Jurkat, Clone E6-1 (cell line): Measurements from ENCODE around the gene NHSL2.
"Not testable (repeated sequence)": the region's sequence is repeated elsewhere in the genome, so short reads cannot be mapped to it uniquely, and the experiment has no call there.

ENCODE experiments used
- DNase-seq: peaks from one replicate; pipeline ENCODE4 v3.0.0-alpha.2; 2011; ENCODE audit warnings: low read depth, low spot score
- H3K4me3 ChIP-seq: 2 replicates; pipeline ENCODE4 v1.5.1; 2011; ENCODE audit warnings: mild to moderate bottlenecking, low read length, control low read depth, moderate library complexity

The NHSL2 gene

GRCh38 chrX:72052415-72053090 lies 141.9 kb downstream of the NHSL2 start:
- H3K4me3 ChIP-seq = no peak overlapping the region
- no peak for DNase-seq

DNA sequence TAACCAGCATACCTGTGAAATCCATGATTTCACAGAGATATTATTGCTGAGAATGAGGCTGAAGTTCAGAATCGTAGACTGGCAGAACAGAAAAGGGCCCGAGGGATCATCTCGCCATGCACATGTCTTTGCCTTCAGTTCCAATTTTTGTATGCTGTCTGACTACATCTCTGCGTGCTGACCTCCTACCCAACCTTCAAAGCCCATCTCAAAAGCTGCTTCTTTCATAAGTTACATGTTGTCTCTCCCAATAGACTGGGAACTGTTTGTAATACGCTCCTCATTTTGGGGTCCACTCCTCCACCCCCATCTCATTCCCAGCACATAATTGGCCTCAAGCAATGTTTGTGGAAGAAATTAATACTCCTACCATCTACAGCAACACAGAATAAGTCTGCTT lies 142.9 kb downstream of the NHSL2 start:
- H3K4me3 ChIP-seq = no peak overlapping the region
- no peak for DNase-seq

DNA sequence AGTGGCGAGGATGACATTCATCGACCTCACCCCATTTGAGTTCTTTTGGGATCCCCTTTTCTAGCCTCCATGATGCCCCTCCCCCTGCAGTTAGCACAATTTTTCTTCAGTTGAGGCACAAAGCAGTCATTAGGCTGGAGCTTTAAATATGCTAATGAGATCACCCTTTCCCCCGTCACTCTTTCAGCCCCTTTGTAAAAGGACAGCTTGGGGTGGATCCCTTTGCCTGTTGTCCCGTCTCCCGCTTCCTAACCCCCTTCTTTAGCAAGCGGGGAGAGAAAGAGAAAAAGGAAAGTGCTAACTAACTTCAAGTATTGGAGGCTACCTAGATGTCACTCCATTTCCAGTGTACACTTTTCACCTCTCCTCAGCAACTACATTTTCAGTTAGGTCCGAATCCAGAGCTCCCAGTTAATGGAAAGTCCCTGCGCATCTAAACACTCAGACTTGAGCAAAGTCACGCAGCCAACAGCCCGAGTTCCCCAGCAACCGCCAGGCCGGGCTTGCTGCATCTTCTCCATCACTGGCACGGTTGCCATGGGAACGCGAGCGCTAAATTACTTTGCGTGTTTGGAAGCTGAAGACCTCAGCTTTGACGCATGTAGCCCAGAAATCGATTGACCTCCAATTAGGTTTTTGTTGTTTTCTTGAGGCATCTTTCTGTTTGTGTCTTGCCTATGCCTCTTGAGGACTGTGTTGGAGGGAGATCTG lies 144.3 kb downstream of the NHSL2 start:
- no peak overlapping the region for H3K4me3 ChIP-seq
- no peak for DNase-seq

DNA sequence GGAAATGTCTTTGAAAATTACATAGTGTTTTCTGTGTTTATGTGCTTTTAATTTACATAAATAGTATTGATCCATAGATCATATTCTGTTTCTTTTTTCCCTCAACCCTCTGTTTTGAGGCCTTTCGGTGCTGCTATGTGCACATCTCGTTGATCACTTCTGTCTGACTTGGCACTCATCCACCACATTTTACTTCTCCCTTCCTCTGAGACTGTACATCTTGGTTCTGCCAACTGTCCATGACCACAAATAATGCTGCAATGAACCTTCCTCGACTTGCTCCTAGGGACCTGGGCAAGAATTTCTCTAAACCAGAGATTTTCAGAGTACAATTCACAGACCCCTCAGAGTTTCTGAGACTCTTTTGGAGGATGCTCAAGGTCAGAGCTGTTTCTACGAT lies 146.7 kb downstream of the NHSL2 start:
- H3K4me3 ChIP-seq = no peak overlapping the region
- no peak for DNase-seq

DNA sequence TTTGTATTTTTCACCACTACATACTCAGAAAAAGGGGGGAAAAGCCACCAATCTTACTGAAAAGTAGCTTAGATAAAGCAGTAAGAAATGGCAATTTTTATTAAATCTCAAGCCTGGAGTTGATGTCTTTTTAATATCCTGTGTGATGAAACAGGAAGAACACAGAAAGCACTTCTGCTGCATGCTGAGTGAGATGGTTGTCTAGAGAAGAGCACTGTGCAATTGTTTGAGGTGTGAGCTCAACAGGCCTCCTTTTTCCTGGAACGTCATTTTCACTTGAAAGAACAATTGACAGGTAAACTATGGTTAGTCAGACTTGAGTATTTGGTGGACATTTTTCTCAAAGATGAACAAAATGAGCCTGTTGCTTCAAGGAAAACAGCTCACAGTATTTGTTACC lies 147.2 kb downstream of the NHSL2 start:
- H3K4me3 ChIP-seq = no peak overlapping the region
- DNase-seq = no peak

- not testable (repeated sequence) for H3K4me3 ChIP-seq, DNase-seq
Measured at GRCh38 chrX:72058346-72058745, 147.7 kb downstream of the NHSL2 start.

DNA sequence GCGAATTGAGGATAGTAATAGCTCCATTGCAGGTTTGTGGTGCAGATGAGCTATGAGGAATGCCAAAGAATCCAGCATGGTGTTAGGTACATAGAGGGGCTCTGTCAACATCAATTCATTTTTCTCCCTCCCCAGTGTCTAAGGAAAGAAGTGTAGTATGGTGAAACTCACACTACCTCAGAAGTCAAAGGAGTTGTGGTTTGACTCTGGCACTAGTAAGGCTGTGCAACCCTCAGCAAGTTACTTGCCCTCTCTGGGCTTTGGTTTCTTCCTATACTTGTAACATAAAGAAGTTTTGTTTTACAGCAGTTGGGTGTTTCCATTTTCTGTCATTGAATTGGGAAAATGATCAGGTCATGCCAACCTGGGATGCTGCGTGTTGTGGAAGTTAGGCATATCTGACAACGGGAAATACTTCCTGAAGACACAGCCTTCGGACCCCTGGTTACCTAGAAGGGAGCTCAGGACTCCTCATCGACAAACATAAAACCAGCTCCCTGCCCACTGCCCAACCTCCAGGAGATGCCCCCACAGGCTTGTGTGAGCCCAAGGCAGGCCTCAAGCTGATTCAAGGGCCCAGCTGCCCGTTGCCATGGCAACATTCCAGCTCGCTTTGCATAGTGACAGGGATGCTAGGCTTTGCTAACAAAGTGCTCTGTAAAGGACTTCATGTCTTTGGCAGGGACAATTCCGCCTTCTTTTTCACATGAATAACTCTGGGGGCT lies 149.7 kb downstream of the NHSL2 start:
- no peak overlapping the region for H3K4me3 ChIP-seq
- no peak for DNase-seq

GRCh38 chrX:72060921-72061490 lies 150.4 kb downstream of the NHSL2 start:
- DNase-seq = no peak

DNA sequence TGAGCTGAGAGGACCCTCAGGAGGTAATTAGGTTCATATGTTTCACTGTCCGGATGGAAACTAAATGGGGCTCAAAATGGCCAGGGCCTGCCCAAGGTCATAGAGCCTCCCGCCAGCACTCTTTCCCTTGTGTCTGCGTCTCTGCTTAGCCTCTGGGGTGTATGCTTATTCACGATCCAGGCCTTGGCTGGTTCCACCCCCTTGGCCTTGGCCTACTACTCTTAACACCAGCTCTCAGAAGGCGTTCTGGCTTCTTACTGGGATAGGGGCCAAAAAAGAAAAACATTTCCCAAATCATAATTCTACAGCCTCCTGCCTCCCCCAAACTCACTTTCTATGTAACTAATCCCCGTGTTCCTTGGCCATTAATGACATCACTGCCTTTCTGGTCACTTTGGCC lies 152.3 kb downstream of the NHSL2 start:
- no peak for DNase-seq
- no peak overlapping the region for H3K4me3 ChIP-seq

More at GRCh38 chrX:72060921-72061490, 150.4 kb downstream of the NHSL2 start:
- H3K4me3 ChIP-seq = no peak overlapping the region

DNA sequence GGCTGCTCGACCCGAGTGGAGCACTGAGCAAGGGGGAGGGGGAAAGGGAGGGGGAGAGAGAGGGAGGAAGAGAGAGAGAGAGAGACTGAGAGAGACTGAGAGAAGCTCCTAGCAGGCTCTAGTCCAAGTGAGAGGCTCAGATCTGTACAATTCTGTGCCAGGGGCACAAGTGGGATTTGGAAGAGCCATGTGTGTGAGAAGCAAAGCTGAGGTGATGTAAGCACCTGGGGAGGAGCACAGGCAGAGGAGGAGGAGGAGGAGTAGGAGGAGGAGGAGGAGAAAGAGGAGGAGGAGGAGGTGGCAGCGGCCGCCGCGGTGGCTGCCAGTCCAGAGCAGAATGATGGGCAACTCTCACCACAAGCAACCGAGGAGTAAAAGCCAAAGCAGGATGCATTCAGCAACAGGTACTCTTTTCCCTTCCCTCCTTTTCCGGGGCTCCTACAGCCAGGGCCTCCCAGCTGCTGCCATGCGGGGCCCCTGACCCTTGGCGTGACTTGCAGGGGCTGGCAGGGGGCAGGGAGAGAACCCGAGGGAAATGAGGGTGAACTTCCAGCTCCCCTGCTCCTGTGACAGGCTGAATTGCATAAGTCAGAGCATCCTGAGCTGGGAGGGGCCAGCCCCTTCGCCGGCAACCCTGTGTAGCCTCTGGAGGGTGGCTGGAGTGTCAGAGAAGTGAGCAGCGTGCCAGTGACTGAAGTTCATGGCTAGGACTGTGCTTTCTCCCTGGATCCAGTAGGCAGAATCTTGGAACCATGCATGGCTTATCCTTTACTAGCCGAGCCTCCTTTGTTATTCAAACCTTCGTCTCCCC lies 158.9 kb downstream of the NHSL2 start:
- H3K4me3 ChIP-seq = no peak overlapping the region
- no peak for DNase-seq

DNA sequence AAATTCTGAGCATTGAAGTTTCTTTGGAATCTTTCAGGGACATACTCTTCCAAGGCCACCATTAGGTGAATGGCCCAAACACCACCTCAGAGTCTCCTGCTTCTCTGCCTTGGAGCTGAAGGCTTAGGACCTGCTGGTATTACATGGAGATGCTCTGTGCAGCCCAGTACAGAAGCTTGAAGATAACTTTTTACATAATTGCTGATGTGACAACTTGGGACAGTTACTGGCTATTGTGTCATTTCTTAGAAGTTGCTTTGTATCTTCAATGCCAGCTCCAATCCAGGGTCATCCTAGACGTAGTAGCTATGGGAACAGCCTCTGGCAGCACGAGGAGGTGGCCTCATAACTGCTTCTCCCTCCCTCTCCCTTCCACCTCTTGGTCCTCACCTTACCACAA lies 160.6 kb downstream of the NHSL2 start:
- H3K4me3 ChIP-seq = no peak overlapping the region
- DNase-seq = no peak

DNA sequence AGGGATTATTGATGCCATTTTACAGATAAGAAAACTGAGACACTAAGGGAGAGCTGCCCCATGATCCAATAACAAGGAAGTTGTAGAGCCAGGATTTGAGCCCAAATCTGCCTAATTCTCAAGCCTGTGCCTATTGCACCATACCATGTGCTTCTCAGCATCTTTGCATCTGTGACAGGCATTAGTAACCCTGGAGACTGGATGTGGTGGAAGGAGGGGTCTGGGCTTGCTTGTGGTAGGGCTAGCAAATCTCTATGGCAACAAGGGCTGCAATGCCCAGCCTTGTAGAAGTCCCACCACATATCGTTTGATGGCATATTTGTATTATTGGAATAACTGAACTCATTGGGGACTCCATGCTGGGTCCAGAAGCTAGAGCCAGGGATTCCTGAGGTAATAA lies 163.0 kb downstream of the NHSL2 start:
- H3K4me3 ChIP-seq = no peak overlapping the region
- DNase-seq = no peak

DNA sequence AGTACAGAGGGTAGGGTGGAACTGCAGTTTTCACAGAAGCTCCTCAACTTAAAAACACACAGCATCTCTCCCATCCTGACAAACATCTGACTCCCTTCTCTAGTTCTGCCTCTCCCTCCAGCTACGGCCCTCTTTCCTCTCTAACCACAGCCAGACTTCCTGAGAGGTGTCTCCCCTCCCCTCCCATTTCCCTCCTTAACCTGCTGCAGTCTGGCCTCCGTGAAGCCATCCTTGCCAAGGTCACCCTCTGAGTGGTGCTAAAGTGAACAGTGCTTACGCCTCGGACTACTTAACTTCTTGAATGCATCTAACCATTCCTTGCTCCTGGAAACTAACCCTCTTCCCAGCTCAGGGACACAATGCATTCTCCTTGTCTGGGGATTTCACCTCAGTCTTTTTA lies 167.8 kb downstream of the NHSL2 start:
- H3K4me3 ChIP-seq = no peak overlapping the region
- DNase-seq = no peak

- H3K4me3 ChIP-seq = no peak overlapping the region
- no peak for DNase-seq
Measured at GRCh38 chrX:72079607-72080006, 169.0 kb downstream of the NHSL2 start.

DNA sequence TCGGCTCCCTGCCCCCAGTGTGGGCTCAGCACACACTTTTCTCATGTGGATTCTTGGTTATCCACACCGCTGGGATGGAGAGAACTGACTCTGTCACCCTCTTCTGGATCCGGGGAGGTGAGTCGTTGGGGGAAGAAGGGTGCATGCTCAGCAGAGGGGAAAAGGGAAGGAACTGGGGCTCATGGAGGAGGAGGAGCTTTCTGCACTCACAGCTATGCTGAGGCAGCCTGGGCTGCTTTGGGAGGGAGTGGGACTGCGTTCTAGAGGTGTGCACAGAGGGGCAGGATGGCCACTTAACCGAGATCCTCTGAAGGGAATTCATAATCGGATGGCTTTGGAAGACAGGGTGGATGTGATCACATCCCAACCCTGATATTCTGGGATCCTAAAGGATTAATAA lies 169.5 kb downstream of the NHSL2 start:
- no peak for DNase-seq
- no peak overlapping the region for H3K4me3 ChIP-seq

DNA sequence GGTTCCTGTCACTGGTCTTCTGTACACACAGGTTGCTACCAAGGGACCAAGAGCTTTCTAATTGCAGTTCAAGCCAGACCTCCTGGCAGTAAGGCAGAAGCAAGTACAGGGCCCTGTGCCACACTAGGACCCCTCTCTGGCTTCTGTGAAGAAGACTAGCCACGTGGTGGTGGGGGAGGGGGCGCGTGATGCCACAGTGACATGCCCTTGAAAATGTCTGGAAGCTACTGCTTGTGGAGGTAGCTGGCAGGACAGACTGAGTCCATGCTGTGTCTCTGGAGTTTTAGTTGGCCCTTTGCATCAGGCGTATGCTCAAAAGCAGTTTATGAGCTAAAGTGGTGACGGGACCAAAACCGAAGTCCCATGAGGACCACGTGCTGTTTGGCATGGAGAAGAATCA lies 170.2 kb downstream of the NHSL2 start:
- no peak overlapping the region for H3K4me3 ChIP-seq
- no peak for DNase-seq

DNA sequence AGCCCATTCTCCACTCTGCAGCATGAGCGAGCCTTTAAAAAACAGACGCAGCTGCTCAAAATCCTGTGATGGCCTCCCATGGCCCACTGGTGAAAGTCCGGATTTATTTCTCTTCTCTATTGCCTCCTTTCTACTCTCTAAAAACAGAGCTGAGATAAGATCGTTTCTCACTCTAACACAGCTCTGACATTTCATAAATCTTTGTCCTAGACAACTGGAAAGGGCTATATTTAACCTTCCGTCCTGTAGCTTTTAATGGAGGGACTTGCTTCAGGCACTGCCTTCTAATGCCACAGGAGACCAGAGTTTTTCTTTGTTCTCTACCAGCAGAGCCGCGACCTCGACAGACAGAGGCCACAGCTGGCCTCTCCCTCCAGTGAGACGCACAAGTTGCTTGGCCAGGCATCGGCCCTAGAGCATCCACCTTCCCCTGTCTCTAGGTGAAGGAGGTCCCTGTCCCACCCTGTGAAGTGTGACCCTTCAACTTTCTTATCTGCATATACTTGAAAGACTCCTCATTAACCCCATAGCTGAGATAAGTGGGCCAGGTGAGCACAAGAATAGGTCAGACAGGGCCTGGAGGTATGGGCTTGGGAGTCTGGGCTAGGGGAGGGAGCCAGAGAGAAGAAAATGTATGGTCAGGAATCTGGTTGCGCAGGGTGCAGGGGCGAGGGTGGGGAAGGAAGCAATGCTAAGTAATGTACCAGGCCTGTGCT lies 171.1 kb downstream of the NHSL2 start:
- no peak overlapping the region for H3K4me3 ChIP-seq
- DNase-seq = no peak

GRCh38 chrX:72083291-72083690 lies 172.6 kb downstream of the NHSL2 start:
- no peak for DNase-seq
- H3K4me3 ChIP-seq = no peak overlapping the region

- no peak overlapping the region for H3K4me3 ChIP-seq
Measured at GRCh38 chrX:72084114-72084513, 173.5 kb downstream of the NHSL2 start.

More at GRCh38 chrX:72084114-72084513, 173.5 kb downstream of the NHSL2 start:
- no peak for DNase-seq
